VCaP (cell line): ENCODE measurements around the gene PATL2.
"Not testable (repeated sequence)": the region's sequence is repeated elsewhere in the genome, so short reads cannot be mapped to it uniquely, and the experiment has no call there.

Experiments used
- H3K27ac ChIP-seq: fragments of 450-650 bp; 2 replicates; pipeline ENCODE4 v1.5.1; 2017
- TF ChIP-seq, protein P1 (sequence below): fragments of 450-650 bp; conservative IDR thresholded peaks from 2 replicates; pipeline ENCODE4 v1.5.1; 2017; ENCODE audit warnings: mild to moderate bottlenecking, moderate library complexity

Gene PATL2

GRCh38 chr15:44706401-44706800, 4.7 kb downstream of the PATL2 start:
- H3K27ac ChIP-seq, result no peak overlapping the region
- TF ChIP-seq, protein P1, sequence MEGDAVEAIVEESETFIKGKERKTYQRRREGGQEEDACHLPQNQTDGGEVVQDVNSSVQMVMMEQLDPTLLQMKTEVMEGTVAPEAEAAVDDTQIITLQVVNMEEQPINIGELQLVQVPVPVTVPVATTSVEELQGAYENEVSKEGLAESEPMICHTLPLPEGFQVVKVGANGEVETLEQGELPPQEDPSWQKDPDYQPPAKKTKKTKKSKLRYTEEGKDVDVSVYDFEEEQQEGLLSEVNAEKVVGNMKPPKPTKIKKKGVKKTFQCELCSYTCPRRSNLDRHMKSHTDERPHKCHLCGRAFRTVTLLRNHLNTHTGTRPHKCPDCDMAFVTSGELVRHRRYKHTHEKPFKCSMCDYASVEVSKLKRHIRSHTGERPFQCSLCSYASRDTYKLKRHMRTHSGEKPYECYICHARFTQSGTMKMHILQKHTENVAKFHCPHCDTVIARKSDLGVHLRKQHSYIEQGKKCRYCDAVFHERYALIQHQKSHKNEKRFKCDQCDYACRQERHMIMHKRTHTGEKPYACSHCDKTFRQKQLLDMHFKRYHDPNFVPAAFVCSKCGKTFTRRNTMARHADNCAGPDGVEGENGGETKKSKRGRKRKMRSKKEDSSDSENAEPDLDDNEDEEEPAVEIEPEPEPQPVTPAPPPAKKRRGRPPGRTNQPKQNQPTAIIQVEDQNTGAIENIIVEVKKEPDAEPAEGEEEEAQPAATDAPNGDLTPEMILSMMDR, result no peak

DNA sequence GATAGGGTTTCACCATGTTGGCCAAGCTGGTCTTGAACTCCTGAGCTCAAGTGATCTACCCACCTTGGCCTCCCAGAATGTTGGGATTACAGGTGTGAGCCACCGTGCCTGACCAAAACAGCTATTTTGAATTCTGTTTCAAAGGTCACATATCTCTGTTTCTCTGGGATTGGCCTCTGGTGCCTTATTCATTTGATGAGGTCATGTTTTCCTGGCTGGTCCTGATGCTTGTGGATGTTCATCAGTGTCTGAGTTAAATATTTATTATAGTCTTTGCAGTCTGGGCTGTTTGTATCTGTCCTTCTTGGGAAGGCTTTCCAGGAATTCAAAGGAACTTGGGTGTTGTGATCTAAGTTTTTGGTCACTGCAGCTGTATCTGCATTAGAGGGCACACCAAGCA, 5.1 kb downstream of the PATL2 start:
- TF ChIP-seq, protein P1, result no peak
- H3K27ac ChIP-seq, result no peak overlapping the region

DNA sequence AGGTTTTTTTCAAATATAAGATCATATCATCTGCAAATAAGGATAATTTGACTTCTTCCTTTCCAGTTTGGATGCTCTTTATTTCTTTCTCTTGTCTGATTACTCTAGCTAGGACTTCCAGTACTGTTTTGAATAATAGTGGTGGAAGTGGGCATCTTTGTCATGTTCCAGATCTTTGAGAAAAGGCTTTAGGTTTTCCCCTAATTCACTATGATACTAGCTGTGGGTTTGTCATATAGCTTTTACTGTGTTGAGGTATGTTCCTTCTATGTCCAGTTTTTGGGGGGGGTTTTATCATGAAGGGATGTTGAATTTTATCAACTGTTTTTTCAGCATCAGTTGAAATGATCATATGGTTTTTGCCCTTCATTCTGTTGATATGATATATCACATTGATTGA, 10.4 kb downstream of the PATL2 start:
- not testable (repeated sequence) for H3K27ac ChIP-seq

GRCh38 chr15:44698641-44699040, 12.5 kb downstream of the PATL2 start:
- no peak overlapping the region for H3K27ac ChIP-seq
- TF ChIP-seq, protein P1, result no peak

DNA sequence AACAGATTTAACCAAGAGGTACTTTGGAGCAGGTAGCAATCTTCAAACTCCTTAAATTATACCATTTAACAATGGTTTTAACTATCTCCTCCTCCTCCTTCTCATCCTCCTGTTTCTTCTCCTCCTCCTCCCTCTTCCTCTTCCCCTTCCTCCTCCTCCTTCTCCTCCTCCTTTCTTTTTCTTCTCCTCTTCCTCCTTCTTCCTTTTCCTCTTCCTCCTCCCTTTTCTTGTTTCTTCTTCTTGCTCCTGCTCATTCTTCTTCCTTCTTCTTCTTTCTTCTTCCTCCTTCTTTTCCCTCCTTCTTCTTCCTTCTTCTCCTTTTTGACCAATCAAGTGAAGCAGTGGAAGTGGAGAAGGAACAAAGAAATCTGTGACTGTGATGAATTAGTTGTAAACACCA, 14.1 kb downstream of the PATL2 start:
- H3K27ac ChIP-seq, result no peak overlapping the region
- TF ChIP-seq, protein P1, result no peak

- no peak overlapping the region for H3K27ac ChIP-seq
- TF ChIP-seq, protein P1, result no peak
Observed at GRCh38 chr15:44695294-44695693, 15.8 kb downstream of the PATL2 start.

DNA sequence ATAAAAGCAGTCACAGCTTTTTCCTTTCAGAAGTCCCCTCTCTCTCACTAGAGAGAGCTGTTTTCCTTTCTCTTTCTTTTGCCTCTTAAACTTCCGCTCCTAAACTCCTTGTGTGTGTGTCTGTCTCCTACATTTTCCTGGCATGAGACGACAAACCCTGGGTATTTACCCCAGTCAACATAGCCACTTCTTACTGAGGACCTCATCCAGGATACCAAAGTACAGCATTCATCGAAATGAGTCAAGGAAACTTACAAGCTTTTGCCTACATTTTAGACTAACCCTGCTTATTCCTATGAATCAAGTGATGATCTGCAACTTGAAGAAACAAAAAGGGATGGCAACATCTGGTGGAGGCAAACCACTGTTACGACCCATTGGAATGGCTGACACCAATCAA, 16.7 kb downstream of the PATL2 start:
- TF ChIP-seq, protein P1, result no peak

GRCh38 chr15:44692659-44693058, 18.5 kb downstream of the PATL2 start:
- TF ChIP-seq, protein P1, result no peak
- no peak overlapping the region for H3K27ac ChIP-seq

More for the DNA sequence above, 16.7 kb downstream of the PATL2 start:
- no peak overlapping the region for H3K27ac ChIP-seq

GRCh38 chr15:44690245-44690644, 20.9 kb downstream of the PATL2 start:
- not testable (repeated sequence) for H3K27ac ChIP-seq

DNA sequence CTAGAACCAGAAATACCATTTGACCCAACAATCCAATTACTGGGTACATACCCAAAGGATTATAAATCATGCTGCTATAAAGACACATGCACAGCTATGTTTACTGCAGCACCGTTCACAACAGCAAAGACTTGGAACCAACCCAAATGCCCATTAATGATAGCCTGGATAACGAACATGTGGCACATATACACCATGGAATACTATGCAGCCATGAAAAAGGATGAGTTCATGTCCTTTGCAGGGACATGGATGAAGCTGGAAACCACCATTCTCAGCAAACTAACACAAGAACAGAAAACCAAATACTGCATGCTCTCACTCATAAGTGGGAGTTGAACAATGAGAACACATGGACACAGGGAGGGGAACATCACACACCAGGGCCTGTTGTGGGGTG, 21.8 kb downstream of the PATL2 start:
- H3K27ac ChIP-seq, result not testable (repeated sequence)

DNA sequence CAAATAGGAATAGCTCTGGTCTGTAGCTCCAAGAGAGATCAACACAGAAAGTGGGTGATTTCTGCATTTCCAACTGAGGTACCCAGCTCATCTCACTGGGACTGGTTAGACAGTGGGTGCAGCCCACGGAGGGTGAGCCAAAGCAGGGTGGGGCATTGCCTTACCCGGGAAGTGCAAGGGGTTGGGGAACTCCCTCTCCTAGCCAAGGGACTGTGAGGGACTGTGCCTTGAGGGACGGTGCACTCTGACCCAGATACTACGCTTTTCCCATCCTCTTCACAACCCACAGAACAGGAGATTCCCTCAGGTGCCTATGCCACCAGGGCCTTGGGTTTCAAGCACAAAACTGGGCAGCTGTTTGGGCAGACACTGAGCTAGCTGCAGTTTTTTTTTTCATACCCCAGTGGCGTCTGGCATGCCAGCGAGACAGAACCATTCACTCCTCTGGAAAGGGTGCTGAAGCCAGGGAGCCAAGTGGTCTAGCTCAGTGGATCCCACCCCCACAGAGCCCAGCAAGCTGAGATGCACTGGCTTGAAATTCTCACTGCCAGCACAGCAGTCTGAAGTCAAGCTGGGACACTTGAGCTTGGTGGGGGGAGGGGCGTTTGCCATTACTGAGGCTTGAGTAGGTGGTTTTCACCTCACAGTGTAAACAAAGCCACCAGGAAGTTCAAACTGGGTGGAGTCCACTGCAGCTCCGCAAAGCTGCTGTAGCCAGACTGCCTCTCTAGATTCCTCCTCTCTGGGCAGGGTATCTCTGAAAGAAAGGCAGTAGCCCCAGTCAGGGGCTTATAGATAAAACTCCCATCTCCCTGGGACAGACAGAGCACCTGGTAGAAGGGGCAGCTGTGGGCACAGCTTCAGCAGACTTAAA, 28.1 kb downstream of the PATL2 start:
- not testable (repeated sequence) for H3K27ac ChIP-seq
